Measurements from ENCODE around the gene HAUS5.

HAUS5 gene

DNA sequence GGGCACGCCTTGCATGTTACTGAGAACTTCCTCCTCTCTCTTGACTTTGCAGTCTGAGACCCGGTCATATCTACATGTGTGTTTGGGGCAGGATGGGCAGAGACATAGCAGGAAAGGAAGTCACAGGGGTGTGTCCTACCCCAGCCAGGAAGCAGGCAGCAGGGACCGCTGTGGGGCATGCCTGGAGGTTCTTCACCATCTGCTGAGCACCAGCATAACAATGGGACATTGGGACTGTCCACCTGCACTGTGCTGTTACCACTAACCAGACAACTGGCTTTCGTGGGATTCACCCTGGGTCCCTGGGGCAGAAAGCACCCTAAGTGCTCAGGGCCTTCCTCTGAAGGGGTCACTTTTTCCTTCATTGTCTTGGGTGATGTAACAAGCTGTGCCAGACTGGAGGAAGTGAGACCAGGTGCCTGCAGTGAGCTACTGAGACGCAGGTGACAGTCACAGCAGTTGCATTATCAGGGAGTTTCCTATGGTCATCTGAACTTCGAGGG lies 2.6 kb upstream of the HAUS5 start:
- Histone ChIP-seq H3K27me3 (ENCODE audit: insufficient read depth, low read length) (no peaks in the 10 kb centered on the region), H3K9ac (ENCODE audit: low read depth, low read length) (no peak overlapping the region), H3K4me3 (ENCODE audit: low read length) (no peak overlapping the region), H3K36me3 (ENCODE audit: insufficient read depth, low read length) (peaks cover 2% of the 10 kb centered on the region), H3K4me1 (ENCODE audit: insufficient read depth, low read length) (no peaks in the 10 kb centered on the region), H3K9me3 (ENCODE audit: insufficient read depth, low read depth, low read length) (peaks cover 18% of the 10 kb centered on the region), H3K27ac (ENCODE audit: low read depth, low read length) (no peak overlapping the region)
- WGBS = 87% methylated on average over 6 of the region's 6 CpGs

DNA sequence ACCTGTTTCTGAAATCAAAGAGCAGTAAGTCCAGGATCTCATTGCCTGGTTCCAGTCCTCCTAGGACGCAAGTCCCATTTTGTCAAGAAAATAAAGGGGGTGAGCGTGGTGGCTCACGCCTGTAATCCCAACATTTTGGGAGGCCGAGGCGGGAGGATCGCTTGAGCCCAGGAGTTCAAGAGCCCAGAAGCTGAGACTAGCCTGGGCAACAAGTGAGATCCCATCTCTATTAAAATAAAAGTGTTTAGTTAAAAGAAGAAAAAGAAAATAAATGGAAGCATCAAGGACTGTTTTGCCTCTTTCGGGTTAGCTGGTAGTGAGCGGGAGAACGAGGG lies 344 bp upstream of the HAUS5 start:
- Histone ChIP-seq H3K36me3 (ENCODE audit: insufficient read depth, low read length) (peaks cover 19% of the 10 kb centered on the region), H3K9me3 (ENCODE audit: insufficient read depth, low read depth, low read length) (peaks cover 9% of the 10 kb centered on the region), H3K4me3 (ENCODE audit: low read length) (peak overlapping the region; percentile 96), H3K9ac (ENCODE audit: low read depth, low read length) (no peak overlapping the region), H3K27ac (ENCODE audit: low read depth, low read length) (no peak overlapping the region), H3K27me3 (ENCODE audit: insufficient read depth, low read length) (no peaks in the 10 kb centered on the region), H3K4me1 (ENCODE audit: insufficient read depth, low read length) (no peaks in the 10 kb centered on the region)
- 56% methylated on average over 9 of the region's 9 CpGs for WGBS

GRCh38 chr19:35613574-35613973 lies 1.0 kb downstream of the HAUS5 start:
- Histone ChIP-seq H3K27ac (ENCODE audit: low read depth, low read length) (no peak overlapping the region), H3K9me3 (ENCODE audit: insufficient read depth, low read depth, low read length) (no peaks in the 10 kb centered on the region), H3K4me1 (ENCODE audit: insufficient read depth, low read length) (no peaks in the 10 kb centered on the region), H3K27me3 (ENCODE audit: insufficient read depth, low read length) (no peaks in the 10 kb centered on the region), H3K36me3 (ENCODE audit: insufficient read depth, low read length) (peaks cover 22% of the 10 kb centered on the region), H3K9ac (ENCODE audit: low read depth, low read length) (no peak overlapping the region), H3K4me3 (ENCODE audit: low read length) (peak overlapping the region; percentile 96; the same call in 1 of the 2 replicates)
- WGBS = 93% methylated on average over 1 of the region's 1 CpG

DNA sequence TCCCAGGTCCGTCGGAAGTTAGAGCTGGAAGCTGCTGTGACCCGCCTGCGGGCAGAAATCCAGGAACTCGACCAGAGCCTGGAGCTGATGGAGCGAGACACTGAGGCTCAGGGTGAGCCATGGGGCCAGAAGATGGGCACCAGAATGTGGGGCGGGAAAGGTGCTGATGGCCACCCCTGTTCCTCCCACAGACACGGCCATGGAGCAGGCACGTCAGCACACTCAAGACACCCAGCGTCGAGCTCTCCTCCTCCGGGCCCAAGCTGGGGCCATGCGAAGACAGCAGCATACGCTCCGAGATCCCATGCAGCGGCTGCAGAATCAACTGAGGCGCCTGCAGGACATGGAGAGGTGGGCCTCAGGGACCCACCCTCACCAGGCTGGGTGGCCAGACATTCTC lies 2.5 kb downstream of the HAUS5 start:
- Histone ChIP-seq H3K27ac (ENCODE audit: low read depth, low read length) (no peak overlapping the region), H3K36me3 (ENCODE audit: insufficient read depth, low read length) (peaks cover 26% of the 10 kb centered on the region), H3K9me3 (ENCODE audit: insufficient read depth, low read depth, low read length) (no peaks in the 10 kb centered on the region), H3K4me3 (ENCODE audit: low read length) (no peak overlapping the region), H3K27me3 (ENCODE audit: insufficient read depth, low read length) (no peaks in the 10 kb centered on the region), H3K9ac (ENCODE audit: low read depth, low read length) (no peak overlapping the region), H3K4me1 (ENCODE audit: insufficient read depth, low read length) (no peaks in the 10 kb centered on the region)
- WGBS = 95% methylated on average over 17 of the region's 17 CpGs

- peaks cover 38% of the 10 kb centered on the region for H3K36me3 ChIP-seq (ENCODE audit: insufficient read depth, low read length)
- no peak overlapping the region for H3K27ac ChIP-seq (ENCODE audit: low read depth, low read length)
- H3K4me3 ChIP-seq (ENCODE audit: low read length) = no peak overlapping the region
- no peaks in the 10 kb centered on the region for H3K4me1 ChIP-seq (ENCODE audit: insufficient read depth, low read length)
- no peaks in the 10 kb centered on the region for H3K27me3 ChIP-seq (ENCODE audit: insufficient read depth, low read length)
- H3K9me3 ChIP-seq (ENCODE audit: insufficient read depth, low read depth, low read length) = no peaks in the 10 kb centered on the region
- no peak overlapping the region for H3K9ac ChIP-seq (ENCODE audit: low read depth, low read length)
- 82% methylated on average over 7 of the region's 7 CpGs for WGBS
These were observed 6.3 kb downstream of the HAUS5 start for GRCh38 chr19:35618857-35619256.

- no peak overlapping the region for H3K9ac ChIP-seq (ENCODE audit: low read depth, low read length)
- H3K9me3 ChIP-seq (ENCODE audit: insufficient read depth, low read depth, low read length) = no peaks in the 10 kb centered on the region
- H3K27ac ChIP-seq (ENCODE audit: low read depth, low read length) = no peak overlapping the region
- no peak overlapping the region for H3K4me3 ChIP-seq (ENCODE audit: low read length)
- 95% methylated on average over 12 of the region's 12 CpGs for WGBS
- no peaks in the 10 kb centered on the region for H3K27me3 ChIP-seq (ENCODE audit: insufficient read depth, low read length)
- peaks cover 38% of the 10 kb centered on the region for H3K36me3 ChIP-seq (ENCODE audit: insufficient read depth, low read length)
- H3K4me1 ChIP-seq (ENCODE audit: insufficient read depth, low read length) = no peaks in the 10 kb centered on the region
These were observed 6.9 kb downstream of the HAUS5 start for GRCh38 chr19:35619290-35619923.

GRCh38 chr19:35620001-35620400 lies 7.5 kb downstream of the HAUS5 start:
- no peaks in the 10 kb centered on the region for H3K9me3 ChIP-seq (ENCODE audit: insufficient read depth, low read depth, low read length)
- H3K27me3 ChIP-seq (ENCODE audit: insufficient read depth, low read length) = no peaks in the 10 kb centered on the region
- no peaks in the 10 kb centered on the region for H3K4me1 ChIP-seq (ENCODE audit: insufficient read depth, low read length)
- H3K36me3 ChIP-seq (ENCODE audit: insufficient read depth, low read length) = peaks cover 35% of the 10 kb centered on the region
- WGBS = 93% methylated on average over 17 of the region's 17 CpGs
- H3K27ac ChIP-seq (ENCODE audit: low read depth, low read length) = no peak overlapping the region
- no peak overlapping the region for H3K9ac ChIP-seq (ENCODE audit: low read depth, low read length)
- H3K4me3 ChIP-seq (ENCODE audit: low read length) = no peak overlapping the region

- Histone ChIP-seq H3K9ac (ENCODE audit: low read depth, low read length) (no peak overlapping the region), H3K9me3 (ENCODE audit: insufficient read depth, low read depth, low read length) (no peaks in the 10 kb centered on the region), H3K36me3 (ENCODE audit: insufficient read depth, low read length) (peaks cover 25% of the 10 kb centered on the region), H3K4me1 (ENCODE audit: insufficient read depth, low read length) (no peaks in the 10 kb centered on the region), H3K27me3 (ENCODE audit: insufficient read depth, low read length) (no peaks in the 10 kb centered on the region), H3K4me3 (ENCODE audit: low read length) (no peak overlapping the region), H3K27ac (ENCODE audit: low read depth, low read length) (no peak overlapping the region)
- 97% methylated on average over 9 of the region's 9 CpGs for WGBS
These were observed 9.2 kb downstream of the HAUS5 start for GRCh38 chr19:35621708-35622107.

- Histone ChIP-seq H3K9me3 (ENCODE audit: insufficient read depth, low read depth, low read length) (no peaks in the 10 kb centered on the region), H3K9ac (ENCODE audit: low read depth, low read length) (no peak overlapping the region), H3K4me3 (ENCODE audit: low read length) (no peak overlapping the region), H3K4me1 (ENCODE audit: insufficient read depth, low read length) (no peaks in the 10 kb centered on the region), H3K36me3 (ENCODE audit: insufficient read depth, low read length) (peaks cover 16% of the 10 kb centered on the region), H3K27me3 (ENCODE audit: insufficient read depth, low read length) (no peaks in the 10 kb centered on the region), H3K27ac (ENCODE audit: low read depth, low read length) (no peak overlapping the region)
- 93% methylated on average over 13 of the region's 13 CpGs for WGBS
These were observed 10.2 kb downstream of the HAUS5 start for GRCh38 chr19:35622750-35623149.

GRCh38 chr19:35623327-35624010 lies 10.9 kb downstream of the HAUS5 start:
- Histone ChIP-seq H3K27ac (ENCODE audit: low read depth, low read length) (no peak overlapping the region), H3K36me3 (ENCODE audit: insufficient read depth, low read length) (peaks cover 16% of the 10 kb centered on the region), H3K9me3 (ENCODE audit: insufficient read depth, low read depth, low read length) (no peaks in the 10 kb centered on the region), H3K4me3 (ENCODE audit: low read length) (no peak overlapping the region), H3K4me1 (ENCODE audit: insufficient read depth, low read length) (no peaks in the 10 kb centered on the region), H3K9ac (ENCODE audit: low read depth, low read length) (no peak overlapping the region), H3K27me3 (ENCODE audit: insufficient read depth, low read length) (no peaks in the 10 kb centered on the region)
- whole genome bisulfite sequencing = 91% methylated on average over 6 of the region's 6 CpGs

DNA sequence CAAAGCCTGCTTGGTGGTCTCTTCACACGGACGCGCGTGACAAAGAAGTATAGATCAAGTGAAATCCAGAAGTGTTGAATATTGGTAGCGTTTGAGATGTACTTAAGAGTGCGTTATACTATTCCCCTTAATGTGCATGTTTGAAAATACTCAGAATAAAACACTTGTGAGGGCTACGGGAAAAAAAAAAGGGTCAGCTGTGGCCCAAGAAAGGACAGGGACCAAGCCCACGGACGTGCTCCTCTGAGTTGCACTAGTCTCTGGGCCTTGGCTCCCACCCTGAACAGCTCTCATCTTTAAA lies 15.7 kb downstream of the HAUS5 start:
- Histone ChIP-seq H3K9me3 (ENCODE audit: insufficient read depth, low read depth, low read length) (no peaks in the 10 kb centered on the region), H3K27ac (ENCODE audit: low read depth, low read length) (peak overlapping the region; percentile 74)
- WGBS = 33% methylated on average over 9 of the region's 9 CpGs

More for the DNA sequence above, 15.7 kb downstream of the HAUS5 start:
- Histone ChIP-seq H3K4me3 (ENCODE audit: low read length) (peak overlapping the region; percentile 82), H3K9ac (ENCODE audit: low read depth, low read length) (peak overlapping the region; percentile 73), H3K36me3 (ENCODE audit: insufficient read depth, low read length) (peaks cover 30% of the 10 kb centered on the region), H3K27me3 (ENCODE audit: insufficient read depth, low read length) (no peaks in the 10 kb centered on the region), H3K4me1 (ENCODE audit: insufficient read depth, low read length) (peaks cover 5% of the 10 kb centered on the region; the same call in 1 of the 2 replicates)
